Measurements from ENCODE around the gene STMND1.

Gene STMND1

GRCh38 chr6:17161076-17161475, 59.2 kb downstream of the STMND1 start:
- no peak overlapping the region for H3K4me3 ChIP-seq (ENCODE audit: low read depth, low read length)
- no peak for DNase-seq (ENCODE audit: low read depth, low spot score)
- no peak for TF ChIP-seq CTCF (IDR thresholded peaks at IDR 0.05; ENCODE audit: low read depth, low read length)
- in situ Hi-C loops (cut with HindIII; ENCODE audit: low sequenced_read_pairs) = no loop called here

- no peak for DNase-seq (ENCODE audit: low read depth, low spot score)
- TF ChIP-seq CTCF (IDR thresholded peaks at IDR 0.05; ENCODE audit: low read depth, low read length) = no peak
- in situ Hi-C loops (cut with HindIII; ENCODE audit: low sequenced_read_pairs) = no loop called here
- no peak overlapping the region for H3K4me3 ChIP-seq (ENCODE audit: low read depth, low read length)
Measured at GRCh38 chr6:17165383-17165782, 63.5 kb downstream of the STMND1 start.

- peak; percentile 41 for DNase-seq (ENCODE audit: low read depth, low spot score)
- TF ChIP-seq CTCF (IDR thresholded peaks at IDR 0.05; ENCODE audit: low read depth, low read length) = peak; percentile 66
- H3K4me3 ChIP-seq (ENCODE audit: low read depth, low read length) = no peak overlapping the region
- in situ Hi-C loops (cut with HindIII; ENCODE audit: low sequenced_read_pairs) = no loop called here
Measured at GRCh38 chr6:17167327-17167979, 65.6 kb downstream of the STMND1 start.

- no peak for TF ChIP-seq CTCF (IDR thresholded peaks at IDR 0.05; ENCODE audit: low read depth, low read length)
- no peak overlapping the region for H3K4me3 ChIP-seq (ENCODE audit: low read depth, low read length)
- in situ Hi-C loops (cut with HindIII; ENCODE audit: low sequenced_read_pairs) = no loop called here
- no peak for DNase-seq (ENCODE audit: low read depth, low spot score)
Measured at GRCh38 chr6:17169291-17169690, 67.4 kb downstream of the STMND1 start.

GRCh38 chr6:17169711-17170110, 67.9 kb downstream of the STMND1 start:
- no peak overlapping the region for H3K4me3 ChIP-seq (ENCODE audit: low read depth, low read length)
- in situ Hi-C loops (cut with HindIII; ENCODE audit: low sequenced_read_pairs) = no loop called here
- DNase-seq (ENCODE audit: low read depth, low spot score) = no peak
- no peak for TF ChIP-seq CTCF (IDR thresholded peaks at IDR 0.05; ENCODE audit: low read depth, low read length)

- TF ChIP-seq CTCF (IDR thresholded peaks at IDR 0.05; ENCODE audit: low read depth, low read length) = no peak
- H3K4me3 ChIP-seq (ENCODE audit: low read depth, low read length) = no peak overlapping the region
- DNase-seq (ENCODE audit: low read depth, low spot score) = no peak
- in situ Hi-C loops (cut with HindIII; ENCODE audit: low sequenced_read_pairs) = no loop called here
Measured at GRCh38 chr6:17172836-17173470, 71.1 kb downstream of the STMND1 start.

Measured in astrocyte of the spinal cord (primary cell).